MM.1S (cell line): Measurements from ENCODE around the gene METTL25B.

ENCODE experiments used
- DNase-seq: peaks from one replicate; pipeline ENCODE4 v3.0.0-alpha.2; 2015
- H2AFZ ChIP-seq: fragments of 300-600 bp; sonication (generic); 2 replicates; pipeline ENCODE4 v1.6.0; 2016; ENCODE audit warnings: antibody characterized with exemption, low read length
- H3F3A ChIP-seq: fragments of 300-600 bp; sonication (generic); 2 replicates; pipeline ENCODE4 v1.6.1; 2016; ENCODE audit warnings: mild to moderate bottlenecking, antibody characterized with exemption, low read length, moderate library complexity, mixed read lengths; ENCODE audit not compliant: insufficient read depth
- H3K27ac ChIP-seq: fragments of 300-600 bp; sonication (generic); 2 replicates; pipeline ENCODE4 v1.5.1; 2016; ENCODE audit warnings: mild to moderate bottlenecking, low read length
- H3K27me3 ChIP-seq: fragments of 300-600 bp; sonication (generic); replicated peaks from 2 replicates; pipeline ENCODE4 v1.6.0; 2016; ENCODE audit warnings: low read length; ENCODE audit not compliant: insufficient read depth
- H3K36me3 ChIP-seq: fragments of 300-600 bp; sonication (generic); replicated peaks from 2 replicates; pipeline ENCODE4 v1.6.1; 2016; ENCODE audit warnings: mild to moderate bottlenecking, low read length, mixed read lengths; ENCODE audit not compliant: insufficient read depth
- H3K4me1 ChIP-seq: fragments of 300-600 bp; sonication (generic); 2 replicates; pipeline ENCODE4 v1.6.1; 2016; ENCODE audit warnings: low read length, mixed read lengths
- H3K4me2 ChIP-seq: fragments of 300-600 bp; sonication (generic); 2 replicates; pipeline ENCODE4 v1.6.0; 2016; ENCODE audit warnings: low read depth, low read length
- H3K4me3 ChIP-seq: fragments of 300-600 bp; sonication (generic); 2 replicates; pipeline ENCODE4 v1.5.1; 2016; ENCODE audit warnings: low read length, mixed read lengths
- H3K79me2 ChIP-seq: fragments of 300-600 bp; sonication (generic); 2 replicates; pipeline ENCODE4 v1.6.1; 2016; ENCODE audit warnings: mixed run types, low read length, mixed read lengths
- H3K9ac ChIP-seq: fragments of 300-600 bp; sonication (generic); 2 replicates; pipeline ENCODE4 v1.6.1; 2016; ENCODE audit warnings: low read length, mixed read lengths
- H3K9me2 ChIP-seq: fragments of 300-600 bp; sonication (generic); replicated peaks from 2 replicates; pipeline ENCODE4 v1.6.1; 2016; ENCODE audit warnings: mild to moderate bottlenecking, low read length, mixed read lengths; ENCODE audit not compliant: insufficient read depth
- H3K9me3 ChIP-seq: fragments of 300-600 bp; sonication (generic); replicated peaks from 2 replicates; pipeline ENCODE4 v1.6.1; 2016; ENCODE audit warnings: mild to moderate bottlenecking, low read length, mixed read lengths; ENCODE audit not compliant: insufficient read depth
- H4K20me1 ChIP-seq: fragments of 300-600 bp; sonication (generic); 2 replicates; pipeline ENCODE4 v1.6.1; 2016; ENCODE audit warnings: mild to moderate bottlenecking, low read length, moderate library complexity, mixed read lengths; ENCODE audit not compliant: insufficient read depth
- CTCF ChIP-seq: fragments of 300-600 bp; sonication (generic); IDR thresholded peaks from 2 replicates; pipeline ENCODE4 v1.5.1; 2016; ENCODE audit warnings: antibody characterized with exemption, low read length, mixed read lengths
- EZH2 ChIP-seq: fragments of 300-600 bp; sonication (generic); optimal IDR thresholded peaks from 2 replicates; pipeline ENCODE3; 2017; ENCODE audit warnings: low read depth, mild to moderate bottlenecking, antibody characterized with exemption, low read length, mixed read lengths
- EZH2phosphoT487 ChIP-seq: fragments of 300-600 bp; sonication (generic); IDR thresholded peaks from 2 replicates; pipeline ENCODE4 v1.6.1; 2018; ENCODE audit warnings: antibody characterized with exemption, low read length

The METTL25B gene

DNA sequence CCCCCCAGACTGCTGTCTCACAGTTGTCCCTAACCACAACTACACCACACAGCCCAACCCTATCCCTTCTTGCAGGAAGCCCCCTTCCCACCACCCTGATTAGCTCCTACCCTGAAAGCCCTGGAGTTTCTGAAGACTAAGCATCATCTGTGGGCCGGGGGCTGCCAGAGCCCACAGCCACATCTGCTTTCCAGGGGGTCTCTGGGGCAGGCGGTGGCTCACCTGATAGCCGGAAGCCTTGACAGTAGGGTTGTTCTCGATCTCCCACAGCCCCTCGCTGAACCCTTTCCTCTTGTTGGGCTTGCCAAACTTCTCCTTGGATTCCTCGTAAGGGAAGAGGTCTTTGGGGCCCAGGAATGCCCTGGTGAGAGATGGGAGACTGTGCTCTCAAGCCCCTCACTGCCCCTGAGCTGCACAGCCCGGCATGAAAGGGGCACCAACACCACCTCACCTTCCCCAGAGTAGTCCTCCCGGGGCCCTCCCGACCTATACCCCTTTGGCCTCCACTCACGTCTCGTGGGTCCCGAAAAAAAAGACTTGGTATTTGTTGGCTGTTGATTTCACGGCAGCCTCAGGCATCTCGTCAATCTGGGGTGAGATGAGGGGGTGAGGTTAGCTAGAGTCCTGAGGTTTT lies 16.6 kb downstream of the METTL25B start:
- H2AFZ ChIP-seq = no peak overlapping the region
- H3K9me3 ChIP-seq = no peaks in the 10 kb centered on the region
- peaks cover 55% of the 10 kb centered on the region for H3K4me1 ChIP-seq
- H3K9ac ChIP-seq = no peak overlapping the region
- H3K36me3 ChIP-seq = no peaks in the 10 kb centered on the region
- H3K79me2 ChIP-seq = peaks cover 69% of the 10 kb centered on the region
- H3K27ac ChIP-seq = no peak overlapping the region
- no peaks in the 10 kb centered on the region for H4K20me1 ChIP-seq
- H3K4me2 ChIP-seq = no peak overlapping the region
- H3K4me3 ChIP-seq = no peak overlapping the region
- TF ChIP-seq EZH2 (no peak), EZH2phosphoT487 (no peak), CTCF (no peak)
- H3K27me3 ChIP-seq = no peaks in the 10 kb centered on the region
- no peak for DNase-seq
- H3F3A ChIP-seq = peaks cover 72% of the 10 kb centered on the region
- H3K9me2 ChIP-seq = no peaks in the 10 kb centered on the region

- Histone ChIP-seq H3K4me3 (no peak overlapping the region), H3K9me2 (no peaks in the 10 kb centered on the region), H3K4me1 (peaks cover 55% of the 10 kb centered on the region), H3K9ac (no peak overlapping the region), H3K9me3 (no peaks in the 10 kb centered on the region), H4K20me1 (no peaks in the 10 kb centered on the region), H3F3A (peaks cover 72% of the 10 kb centered on the region), H2AFZ (no peak overlapping the region), H3K4me2 (no peak overlapping the region), H3K27me3 (no peaks in the 10 kb centered on the region), H3K36me3 (no peaks in the 10 kb centered on the region), H3K27ac (no peak overlapping the region), H3K79me2 (peaks cover 77% of the 10 kb centered on the region)
- TF ChIP-seq CTCF (no peak), EZH2phosphoT487 (no peak), EZH2 (no peak)
- DNase-seq = no peak
These were observed 17.6 kb downstream of the METTL25B start for GRCh38 chr1:156745881-156746280.

GRCh38 chr1:156746406-156746727 lies 18.1 kb downstream of the METTL25B start:
- H3K36me3 ChIP-seq = no peaks in the 10 kb centered on the region
- H3K4me2 ChIP-seq = no peak overlapping the region
- H3K9me2 ChIP-seq = no peaks in the 10 kb centered on the region
- peak overlapping the region; percentile 61; the same call in 1 of the 2 replicates for H3K27ac ChIP-seq
- no peaks in the 10 kb centered on the region for H3K9me3 ChIP-seq
- no peak overlapping the region for H2AFZ ChIP-seq
- no peak for DNase-seq
- no peak overlapping the region for H3K4me3 ChIP-seq
- TF ChIP-seq EZH2phosphoT487 (no peak), EZH2 (no peak), CTCF (no peak)
- peaks cover 70% of the 10 kb centered on the region for H3F3A ChIP-seq
- H3K4me1 ChIP-seq = peaks cover 54% of the 10 kb centered on the region
- no peaks in the 10 kb centered on the region for H3K27me3 ChIP-seq
- H3K79me2 ChIP-seq = peaks cover 81% of the 10 kb centered on the region
- no peaks in the 10 kb centered on the region for H4K20me1 ChIP-seq
- H3K9ac ChIP-seq = no peak overlapping the region
